Osteocyte (in vitro differentiated cells): ENCODE measurements around the gene EPB41L3. TPM values are rescaled to one million over a fixed set of nuclear protein-coding genes. Genes with fewer than 3 reads are reported as not detected.

Source experiments
- DNase-seq: peaks from one replicate; pipeline ENCODE4 v3.0.0; 2021; ENCODE audit warnings: mixed read lengths; ENCODE audit not compliant: unreplicated experiment; ENCODE audit errors: extremely low spot score
- H3K27ac Mint-ChIP-seq: one replicate; pipeline ENCODE4 v1.8.0; 2021; ENCODE audit warnings: mild to moderate bottlenecking, mixed read lengths; ENCODE audit not compliant: unreplicated experiment
- H3K27me3 Mint-ChIP-seq: one replicate; pipeline ENCODE4 v1.8.0; 2021; ENCODE audit warnings: mixed read lengths; ENCODE audit not compliant: unreplicated experiment
- H3K36me3 Mint-ChIP-seq: one replicate; pipeline ENCODE4 v1.8.0; 2021; ENCODE audit warnings: mixed read lengths; ENCODE audit not compliant: unreplicated experiment
- H3K4me1 Mint-ChIP-seq: one replicate; pipeline ENCODE4 v1.8.0; 2021; ENCODE audit warnings: mixed read lengths; ENCODE audit not compliant: unreplicated experiment
- H3K4me3 Mint-ChIP-seq: one replicate; pipeline ENCODE4 v1.8.0; 2021; ENCODE audit warnings: mild to moderate bottlenecking, moderate library complexity, mixed read lengths; ENCODE audit not compliant: unreplicated experiment
- H3K9me3 Mint-ChIP-seq: one replicate; pipeline ENCODE4 v1.8.0; 2021; ENCODE audit warnings: mixed read lengths; ENCODE audit not compliant: unreplicated experiment
- total RNA-seq: library from RNA; stranded (reverse); gene quantifications from 2 replicates; pipeline ENCODE4 v1.2.1, GENCODE V29; 2021
- TF ChIP-seq, protein P1 (sequence below): fragments of 200-600 bp; sonication (generic); IDR thresholded peaks from 2 replicates; pipeline ENCODE4 v1.5.0; 2021; ENCODE audit warnings: antibody characterized with exemption, mild to moderate bottlenecking, moderate library complexity

Gene EPB41L3
- total RNA-seq, 1 donor from 2014 or later, result 15.6 TPM

GRCh38 chr18:5439986-5440696, 103.7 kb downstream of the EPB41L3 start:
- no peak overlapping the region for H3K27ac Mint-ChIP-seq
- no peak for DNase-seq
- H3K36me3 Mint-ChIP-seq, result no peaks in the 10 kb centered on the region
- TF ChIP-seq, protein P1, sequence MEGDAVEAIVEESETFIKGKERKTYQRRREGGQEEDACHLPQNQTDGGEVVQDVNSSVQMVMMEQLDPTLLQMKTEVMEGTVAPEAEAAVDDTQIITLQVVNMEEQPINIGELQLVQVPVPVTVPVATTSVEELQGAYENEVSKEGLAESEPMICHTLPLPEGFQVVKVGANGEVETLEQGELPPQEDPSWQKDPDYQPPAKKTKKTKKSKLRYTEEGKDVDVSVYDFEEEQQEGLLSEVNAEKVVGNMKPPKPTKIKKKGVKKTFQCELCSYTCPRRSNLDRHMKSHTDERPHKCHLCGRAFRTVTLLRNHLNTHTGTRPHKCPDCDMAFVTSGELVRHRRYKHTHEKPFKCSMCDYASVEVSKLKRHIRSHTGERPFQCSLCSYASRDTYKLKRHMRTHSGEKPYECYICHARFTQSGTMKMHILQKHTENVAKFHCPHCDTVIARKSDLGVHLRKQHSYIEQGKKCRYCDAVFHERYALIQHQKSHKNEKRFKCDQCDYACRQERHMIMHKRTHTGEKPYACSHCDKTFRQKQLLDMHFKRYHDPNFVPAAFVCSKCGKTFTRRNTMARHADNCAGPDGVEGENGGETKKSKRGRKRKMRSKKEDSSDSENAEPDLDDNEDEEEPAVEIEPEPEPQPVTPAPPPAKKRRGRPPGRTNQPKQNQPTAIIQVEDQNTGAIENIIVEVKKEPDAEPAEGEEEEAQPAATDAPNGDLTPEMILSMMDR, result no peak
- no peaks in the 10 kb centered on the region for H3K4me1 Mint-ChIP-seq
- no peak overlapping the region for H3K4me3 Mint-ChIP-seq
- no peaks in the 10 kb centered on the region for H3K9me3 Mint-ChIP-seq
- H3K27me3 Mint-ChIP-seq, result no peaks in the 10 kb centered on the region

DNA sequence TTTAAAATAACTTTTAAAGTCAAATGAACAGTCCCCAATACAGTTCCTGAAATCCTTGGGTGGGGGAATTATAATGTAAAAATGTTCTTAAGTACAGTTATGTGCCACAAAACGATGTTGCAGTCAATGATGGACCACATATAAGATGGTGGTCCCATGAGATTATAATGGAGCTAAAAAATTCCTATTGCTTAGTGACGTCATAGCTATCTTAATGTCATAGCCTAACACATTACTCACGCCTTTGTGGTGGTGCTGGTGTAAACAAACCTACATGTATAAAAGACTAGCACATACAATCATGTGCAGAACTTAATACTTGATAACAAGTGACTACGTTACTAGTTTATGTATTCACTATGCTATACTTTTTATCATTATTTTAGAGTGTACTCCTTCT, 109.4 kb downstream of the EPB41L3 start:
- TF ChIP-seq, protein P1, result no peak
- Mint-ChIP-seq H3K36me3 (no peaks in the 10 kb centered on the region), H3K4me3 (no peak overlapping the region), H3K9me3 (no peaks in the 10 kb centered on the region), H3K27me3 (no peaks in the 10 kb centered on the region), H3K27ac (no peak overlapping the region), H3K4me1 (no peaks in the 10 kb centered on the region)
- no peak for DNase-seq

DNA sequence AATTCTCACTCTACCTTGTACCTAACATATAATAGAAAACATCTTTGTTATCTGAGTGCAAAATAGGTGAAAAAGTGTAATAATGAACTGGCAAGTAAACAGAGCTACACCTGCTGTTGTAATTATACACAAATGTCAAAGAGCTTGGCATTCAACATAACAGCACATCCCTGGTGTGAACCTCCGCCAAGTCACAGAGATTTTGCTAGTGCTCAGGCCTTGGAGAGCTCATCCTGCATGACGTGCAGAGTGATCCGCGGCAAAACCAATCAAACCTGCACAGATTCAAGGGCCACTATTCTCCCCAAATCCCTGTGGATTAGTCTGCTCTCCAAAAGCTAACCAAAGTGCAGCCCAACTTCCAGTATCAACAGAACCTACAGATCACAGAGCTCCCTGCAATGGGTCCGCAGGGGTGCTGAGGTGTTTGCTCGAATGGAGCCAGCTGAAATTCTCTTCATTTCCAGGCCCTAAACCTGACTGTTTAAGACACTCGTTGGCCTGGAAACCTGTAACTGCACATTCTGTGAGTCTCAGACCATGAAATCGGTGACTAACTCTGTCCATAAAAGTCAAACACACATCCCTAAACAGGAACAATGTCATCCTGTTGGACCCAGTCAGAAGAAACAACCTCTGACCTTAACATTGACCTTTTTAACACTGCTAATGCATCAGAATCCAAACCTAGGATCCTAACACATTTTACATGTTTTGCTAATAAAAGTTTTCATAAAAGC, 111.8 kb downstream of the EPB41L3 start:
- TF ChIP-seq, protein P1, result no peak
- Mint-ChIP-seq H3K4me3 (no peak overlapping the region), H3K36me3 (no peaks in the 10 kb centered on the region), H3K9me3 (no peaks in the 10 kb centered on the region), H3K4me1 (no peaks in the 10 kb centered on the region), H3K27me3 (no peaks in the 10 kb centered on the region), H3K27ac (no peak overlapping the region)
- DNase-seq, result no peak

DNA sequence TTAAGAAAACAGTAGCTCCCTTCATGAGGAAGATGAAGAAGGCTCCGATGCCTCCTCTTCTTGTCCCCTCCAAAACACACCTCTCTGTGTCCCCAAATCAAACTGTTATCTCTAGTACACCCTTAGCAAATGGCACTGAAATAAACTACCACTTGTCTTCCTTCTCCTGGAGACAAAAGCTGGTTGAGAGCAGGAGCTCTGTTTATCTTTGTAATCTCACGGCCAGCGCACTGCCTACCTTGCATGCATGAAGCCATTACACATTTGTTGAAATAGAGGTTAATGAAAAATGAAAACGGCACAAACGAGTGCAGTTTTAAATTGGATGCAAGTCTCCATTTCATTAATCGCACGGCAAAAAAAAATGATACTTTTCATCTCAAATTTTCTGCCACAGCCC, 113.7 kb downstream of the EPB41L3 start:
- Mint-ChIP-seq H3K36me3 (no peaks in the 10 kb centered on the region), H3K9me3 (no peaks in the 10 kb centered on the region), H3K27me3 (no peaks in the 10 kb centered on the region), H3K27ac (no peak overlapping the region), H3K4me3 (no peak overlapping the region), H3K4me1 (no peaks in the 10 kb centered on the region)
- TF ChIP-seq, protein P1, result no peak
- DNase-seq, result no peak

DNA sequence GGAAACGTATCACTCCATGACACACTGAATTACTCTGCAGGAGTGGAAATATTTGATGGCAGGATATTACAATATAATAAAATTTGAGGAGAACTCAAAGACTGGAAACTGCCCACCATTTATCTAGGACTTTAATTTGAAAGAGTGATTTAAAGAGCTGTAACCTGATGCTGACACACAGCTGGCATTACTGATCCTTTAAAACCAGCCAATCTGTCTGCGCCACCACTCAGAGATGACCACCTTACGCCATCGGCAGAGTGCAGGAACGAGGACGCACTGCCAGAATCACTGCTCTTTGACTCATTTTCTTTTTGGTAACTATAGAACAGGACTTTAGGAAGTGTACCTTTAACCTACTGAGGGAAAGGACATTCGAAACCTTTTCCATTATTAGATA, 114.1 kb downstream of the EPB41L3 start:
- Mint-ChIP-seq H3K4me3 (no peak overlapping the region), H3K36me3 (no peaks in the 10 kb centered on the region), H3K4me1 (no peaks in the 10 kb centered on the region), H3K27me3 (no peaks in the 10 kb centered on the region), H3K27ac (no peak overlapping the region), H3K9me3 (no peaks in the 10 kb centered on the region)
- TF ChIP-seq, protein P1, result no peak
- DNase-seq, result no peak
